Measurements from ENCODE around the gene MTA3.
"Not testable (repeated sequence)": the region's sequence is repeated elsewhere in the genome, so short reads cannot be mapped to it uniquely, and the experiment has no call there.

Gene MTA3

GRCh38 chr2:42663828-42664227 lies 95.4 kb downstream of the MTA3 start:
- no peak for DNase-seq (ENCODE audit: low spot score)

DNA sequence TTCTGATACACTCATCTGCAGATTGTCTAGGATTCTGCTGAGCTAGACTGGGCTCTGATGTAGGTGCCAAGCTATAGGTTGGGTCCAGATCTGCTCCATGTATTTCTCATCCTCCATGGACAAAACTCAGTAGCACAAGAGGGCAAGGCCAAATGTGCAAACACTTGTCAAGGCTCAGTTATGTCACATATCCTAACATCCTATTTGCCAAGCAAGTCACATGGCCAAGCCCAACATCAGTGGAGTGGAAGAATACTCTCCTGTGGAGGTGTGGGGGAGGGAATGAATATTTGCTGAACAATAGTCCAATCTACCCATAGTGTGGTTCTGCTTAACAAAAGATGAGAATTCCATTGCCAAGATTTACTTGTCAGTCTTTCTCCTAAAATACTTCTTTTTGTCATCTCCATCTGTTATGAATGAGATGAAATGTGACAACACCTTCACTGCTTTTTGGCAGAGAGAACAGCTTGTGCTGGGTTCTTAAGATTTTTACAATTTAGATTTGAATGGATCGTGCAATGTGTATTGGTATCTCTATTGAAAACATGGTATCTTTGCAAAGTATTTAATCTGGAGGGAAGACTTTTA lies 105.7 kb downstream of the MTA3 start:
- DNase-seq (ENCODE audit: low spot score), result no peak

DNA sequence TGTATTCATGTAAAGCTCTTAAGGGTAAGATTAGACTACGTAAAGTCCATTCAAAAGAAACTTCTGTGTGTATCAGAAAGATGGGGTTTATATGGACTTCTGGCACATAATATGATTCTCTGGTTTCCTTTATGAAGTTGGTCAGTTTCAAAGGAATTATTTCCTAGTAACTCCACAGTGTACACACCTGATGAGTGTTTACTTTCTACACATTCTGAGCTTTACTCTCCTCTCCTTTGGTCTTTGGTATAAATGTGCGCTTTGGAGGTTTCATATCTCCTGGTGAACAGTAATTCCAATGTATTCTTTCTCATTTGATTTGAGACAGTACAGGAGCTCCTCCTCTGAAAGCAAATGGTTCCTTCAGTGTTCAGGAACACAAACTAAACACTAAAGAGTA lies 107.4 kb downstream of the MTA3 start:
- DNase-seq (ENCODE audit: low spot score), result no peak

DNA sequence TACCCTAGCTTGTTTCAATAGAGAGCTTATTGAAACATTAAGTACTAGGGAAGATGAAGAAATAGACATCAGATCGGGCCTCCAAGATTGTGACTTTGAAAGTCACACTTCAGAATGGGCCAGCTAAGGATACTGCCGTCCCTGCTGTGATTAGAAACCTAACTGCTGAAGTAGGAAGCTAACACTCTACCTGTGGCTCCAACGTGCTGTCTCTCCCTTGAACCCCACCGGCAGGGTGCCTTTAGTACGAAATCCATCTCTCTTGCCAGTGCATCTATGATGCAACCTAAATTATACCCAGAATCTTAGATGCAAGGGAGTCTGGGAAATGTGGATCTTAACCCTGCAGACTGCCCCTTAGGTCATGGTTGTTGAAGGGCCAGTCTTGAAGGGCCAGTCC lies 116.9 kb downstream of the MTA3 start:
- DNase-seq (ENCODE audit: low spot score), result no peak

GRCh38 chr2:42693013-42693615 lies 124.7 kb downstream of the MTA3 start:
- no peak for DNase-seq (ENCODE audit: low spot score)

DNA sequence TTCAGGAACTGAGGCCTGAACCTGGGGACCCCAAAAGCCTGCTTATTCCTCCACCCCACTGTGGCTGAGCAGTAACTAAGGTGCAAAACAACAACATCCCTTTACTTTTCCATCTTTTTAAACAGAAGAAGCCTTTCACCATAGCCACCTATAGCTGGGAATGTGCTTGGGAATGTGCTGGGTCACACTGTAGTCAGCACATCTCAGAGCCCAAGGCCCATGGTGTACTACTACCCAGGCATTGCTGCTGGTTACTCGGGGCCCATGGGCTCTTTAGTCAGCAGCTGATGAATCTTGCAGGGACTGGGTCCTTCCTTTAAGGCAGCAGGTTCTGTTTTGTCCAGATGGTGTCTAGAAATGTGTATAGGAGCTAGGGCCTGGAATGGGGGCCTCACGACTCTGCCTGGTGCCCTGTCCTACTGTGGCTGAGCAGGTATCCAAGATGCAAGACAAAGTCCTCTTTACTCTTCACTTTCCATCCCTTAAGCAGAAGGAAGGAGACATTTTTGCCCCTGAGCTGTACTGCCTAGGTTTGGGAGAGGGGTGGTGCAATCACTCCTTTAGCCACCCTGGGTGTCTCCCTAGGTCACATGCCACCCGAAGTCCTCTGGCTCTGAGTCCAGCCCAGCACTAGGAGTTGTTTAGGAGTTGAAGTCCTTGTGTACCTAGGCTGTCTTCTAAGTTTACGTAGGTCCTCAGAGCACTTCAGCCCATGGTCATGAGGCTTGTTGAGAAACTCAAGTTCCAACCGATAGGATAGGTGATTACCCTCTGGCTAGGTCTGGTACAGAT lies 125.5 kb downstream of the MTA3 start:
- no peak for DNase-seq (ENCODE audit: low spot score)

GRCh38 chr2:42696987-42697386 lies 128.6 kb downstream of the MTA3 start:
- no peak for DNase-seq (ENCODE audit: low spot score)

- no peak for DNase-seq (ENCODE audit: low spot score)
These were observed 130.5 kb downstream of the MTA3 start for GRCh38 chr2:42698940-42699339.

GRCh38 chr2:42706836-42707235 lies 138.4 kb downstream of the MTA3 start:
- DNase-seq (ENCODE audit: low spot score), result no peak

GRCh38 chr2:42708179-42708578 lies 139.7 kb downstream of the MTA3 start:
- DNase-seq (ENCODE audit: low spot score), result no peak

DNA sequence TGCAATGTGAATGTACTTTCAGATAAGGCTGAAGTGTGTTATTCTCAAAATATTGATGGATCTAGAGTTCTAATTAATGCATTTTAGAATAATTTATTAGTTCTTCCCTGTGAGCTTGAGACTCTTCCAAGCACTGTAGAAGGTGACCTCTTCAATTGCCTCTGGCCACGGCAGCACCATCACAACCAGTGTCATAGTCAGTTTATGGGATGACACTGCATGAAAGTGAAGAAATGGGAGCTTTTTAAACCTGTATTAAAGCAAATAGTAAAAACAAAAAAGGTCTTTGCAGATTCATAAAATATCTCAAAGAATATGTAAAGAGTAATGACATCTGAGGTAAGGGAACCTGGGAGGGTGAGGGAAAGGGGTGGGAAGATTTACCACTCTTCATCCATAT lies 143.5 kb downstream of the MTA3 start:
- no peak for DNase-seq (ENCODE audit: low spot score)

- no peak for DNase-seq (ENCODE audit: low spot score)
These were observed 144.5 kb downstream of the MTA3 start for GRCh38 chr2:42712934-42713333.

DNA sequence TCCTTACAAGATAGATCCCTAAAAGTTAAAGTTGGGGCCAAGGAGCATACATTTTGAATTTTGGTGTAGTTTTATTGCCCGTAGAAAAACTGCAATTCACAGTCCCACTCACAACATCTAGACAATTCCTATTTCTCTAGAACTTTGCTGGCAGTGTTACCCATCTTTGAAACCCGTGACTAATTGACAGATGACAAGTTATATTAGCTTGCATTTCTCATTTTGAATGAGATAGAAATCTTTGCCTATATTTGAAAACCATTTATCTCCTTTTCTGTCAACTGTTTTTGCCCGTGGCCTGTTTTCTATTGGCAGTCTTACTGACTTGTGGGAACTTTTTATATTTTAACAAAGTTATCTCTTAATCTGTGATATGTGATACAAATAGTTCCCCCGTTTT lies 145.5 kb downstream of the MTA3 start:
- DNase-seq (ENCODE audit: low spot score), result no peak

DNA sequence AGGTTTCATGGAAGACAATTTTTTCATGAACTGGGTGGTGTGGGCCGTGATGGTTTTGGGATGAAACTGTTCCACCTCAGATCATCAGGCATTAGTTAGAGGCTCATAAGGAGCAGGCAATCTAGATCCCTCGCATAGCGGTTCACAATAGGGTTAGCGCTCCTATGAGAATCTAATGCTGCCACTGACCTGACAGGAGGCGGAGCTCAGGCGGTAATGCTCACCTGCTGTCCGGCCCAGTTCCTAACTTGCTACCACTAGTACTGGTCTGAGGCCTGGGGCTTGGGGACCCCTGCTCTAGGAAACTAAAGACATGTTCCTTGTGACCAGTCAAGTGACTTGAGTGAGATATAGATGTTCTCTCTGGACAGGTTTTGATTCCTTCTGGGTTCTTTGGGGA lies 146.3 kb downstream of the MTA3 start:
- DNase-seq (ENCODE audit: low spot score), result no peak

GRCh38 chr2:42721898-42722297 lies 153.5 kb downstream of the MTA3 start:
- no peak for DNase-seq (ENCODE audit: low spot score)

- DNase-seq (ENCODE audit: low spot score), result no peak
These were observed 154.1 kb downstream of the MTA3 start for GRCh38 chr2:42722320-42723190.

- DNase-seq (ENCODE audit: low spot score), result no peak
These were observed 155.0 kb downstream of the MTA3 start for GRCh38 chr2:42723465-42723864.

GRCh38 chr2:42724886-42725285 lies 156.5 kb downstream of the MTA3 start:
- no peak for DNase-seq (ENCODE audit: low spot score)

GRCh38 chr2:42725657-42726056 lies 157.2 kb downstream of the MTA3 start:
- no peak for DNase-seq (ENCODE audit: low spot score)

DNA sequence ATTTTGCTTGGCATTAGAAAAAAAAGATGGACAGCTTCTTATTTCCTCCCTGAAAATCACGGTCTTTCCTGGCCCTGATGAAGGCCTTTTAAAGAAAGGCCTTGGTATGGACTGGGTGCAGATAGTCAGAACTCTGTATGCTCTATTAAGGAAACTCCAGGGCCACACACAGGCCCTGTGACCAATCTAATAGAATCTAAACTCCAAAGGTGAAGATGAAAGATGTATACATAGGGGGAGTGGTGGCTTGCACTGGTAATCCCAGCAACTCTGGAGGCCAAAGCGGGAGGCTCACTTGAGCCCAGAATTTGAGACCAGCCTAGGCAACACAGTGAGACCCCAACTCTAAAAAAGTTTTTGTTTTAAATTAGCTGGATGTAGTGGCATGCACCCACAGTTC lies 158.2 kb downstream of the MTA3 start:
- DNase-seq (ENCODE audit: low spot score), result no peak

DNA sequence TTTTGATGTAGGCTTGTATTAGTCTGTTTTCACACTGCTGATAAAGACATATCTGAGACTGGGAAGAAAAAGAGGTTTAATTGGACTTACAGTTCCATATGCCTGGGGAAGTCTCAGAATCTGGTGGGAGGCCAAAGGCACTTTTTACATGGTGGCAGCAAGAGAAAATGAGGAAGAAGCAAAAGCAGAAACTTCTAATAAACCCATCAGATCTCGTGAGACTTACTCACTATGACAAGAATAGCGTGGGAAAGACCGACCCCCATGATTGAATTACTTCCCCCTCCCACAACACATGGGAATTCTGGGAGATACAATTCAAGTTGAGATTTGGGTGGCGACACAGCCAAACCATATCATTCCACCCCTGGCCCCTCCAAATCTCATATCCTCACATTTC lies 162.9 kb downstream of the MTA3 start:
- DNase-seq (ENCODE audit: low spot score), result not testable (repeated sequence)

DNA sequence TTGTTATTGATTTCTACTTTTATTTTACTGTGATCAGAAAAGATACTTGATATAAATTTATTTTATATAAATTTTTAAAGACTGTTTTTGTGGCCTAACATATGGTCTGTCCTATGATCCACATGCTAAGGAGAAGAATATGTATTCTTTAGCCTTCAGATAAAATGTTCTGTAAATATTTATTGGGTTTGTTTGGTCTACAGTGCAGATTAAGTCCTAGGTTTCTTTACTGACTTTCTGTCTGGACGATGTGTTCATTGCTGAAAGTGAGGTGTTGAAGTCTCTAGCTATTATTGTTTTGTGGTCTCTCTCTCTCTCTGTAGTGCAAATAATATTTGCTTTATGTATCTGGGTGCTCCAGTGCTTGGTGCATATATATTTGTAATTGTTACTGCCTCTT lies 165.4 kb downstream of the MTA3 start:
- no peak for DNase-seq (ENCODE audit: low spot score)

All from hematopoietic multipotent progenitor cell treated with erythropoietin and hydrocortisone succinate and interleukin-3 and kit ligand, for 17 days (in vitro differentiated cells).